C4-2B (cell line): ENCODE results near the gene FABP2.
A peak's percentile ranks its signal among the peaks of the same experiment; 100 is the strongest.

Experiments used
- H3K27ac ChIP-seq: fragments of 450-650 bp; 2 replicates; pipeline ENCODE4 v1.5.1; 2017
- ZFX ChIP-seq: fragments of 450-650 bp; IDR thresholded peaks from 2 replicates; pipeline ENCODE4 v1.6.1; 2017
- TF ChIP-seq, protein P1 (sequence below): fragments of 450-650 bp; conservative IDR thresholded peaks from 2 replicates; pipeline ENCODE4 v1.5.1; 2017; ENCODE audit warnings: mild to moderate bottlenecking

Gene FABP2

DNA sequence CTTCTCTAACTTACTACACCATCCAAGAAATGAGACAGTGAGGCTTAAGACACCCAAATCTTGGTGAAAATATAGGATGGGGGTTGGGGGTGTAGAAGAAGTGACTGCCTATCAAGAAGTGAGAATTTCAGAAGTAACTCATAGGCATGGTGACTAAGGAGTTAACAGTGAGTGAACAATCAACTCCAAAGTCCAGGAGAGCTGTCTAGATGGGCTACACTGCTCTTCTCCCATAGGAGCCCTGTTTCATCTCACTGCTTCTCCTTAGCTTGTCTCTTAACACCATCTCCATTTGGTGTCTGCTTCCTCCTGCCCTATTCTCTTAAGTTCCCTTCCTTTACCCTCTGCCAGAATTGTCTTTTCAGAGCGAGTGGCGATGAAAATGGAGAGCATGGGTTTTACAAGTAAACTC lies 22.7 kb downstream of the FABP2 start:
- TF ChIP-seq ZFX: no peak
- TF ChIP-seq, protein P1, sequence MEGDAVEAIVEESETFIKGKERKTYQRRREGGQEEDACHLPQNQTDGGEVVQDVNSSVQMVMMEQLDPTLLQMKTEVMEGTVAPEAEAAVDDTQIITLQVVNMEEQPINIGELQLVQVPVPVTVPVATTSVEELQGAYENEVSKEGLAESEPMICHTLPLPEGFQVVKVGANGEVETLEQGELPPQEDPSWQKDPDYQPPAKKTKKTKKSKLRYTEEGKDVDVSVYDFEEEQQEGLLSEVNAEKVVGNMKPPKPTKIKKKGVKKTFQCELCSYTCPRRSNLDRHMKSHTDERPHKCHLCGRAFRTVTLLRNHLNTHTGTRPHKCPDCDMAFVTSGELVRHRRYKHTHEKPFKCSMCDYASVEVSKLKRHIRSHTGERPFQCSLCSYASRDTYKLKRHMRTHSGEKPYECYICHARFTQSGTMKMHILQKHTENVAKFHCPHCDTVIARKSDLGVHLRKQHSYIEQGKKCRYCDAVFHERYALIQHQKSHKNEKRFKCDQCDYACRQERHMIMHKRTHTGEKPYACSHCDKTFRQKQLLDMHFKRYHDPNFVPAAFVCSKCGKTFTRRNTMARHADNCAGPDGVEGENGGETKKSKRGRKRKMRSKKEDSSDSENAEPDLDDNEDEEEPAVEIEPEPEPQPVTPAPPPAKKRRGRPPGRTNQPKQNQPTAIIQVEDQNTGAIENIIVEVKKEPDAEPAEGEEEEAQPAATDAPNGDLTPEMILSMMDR: no peak
- H3K27ac ChIP-seq: peak overlapping the region; percentile 89; the same call in 1 of the 2 replicates

DNA sequence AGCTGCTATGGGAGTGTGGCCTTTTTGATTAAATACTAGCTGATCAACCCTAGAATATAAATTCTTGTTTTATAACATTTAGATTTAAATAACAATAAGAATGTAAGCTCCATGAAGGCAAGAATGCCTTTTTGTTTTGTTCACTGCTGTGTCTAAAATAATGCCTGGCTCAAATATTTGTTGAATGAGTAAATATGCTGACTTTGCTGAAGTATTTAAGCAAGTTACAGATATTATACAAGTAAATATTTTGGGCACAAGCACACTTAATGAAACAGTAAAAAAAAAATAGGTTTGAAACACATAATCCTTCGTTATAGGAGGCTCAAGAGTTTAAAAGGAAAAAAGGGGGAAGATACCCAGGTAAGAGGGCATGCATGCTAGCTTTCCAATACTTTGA lies 24.1 kb downstream of the FABP2 start:
- TF ChIP-seq, protein P1: no peak
- no peak for TF ChIP-seq ZFX
- H3K27ac ChIP-seq: no peak overlapping the region

DNA sequence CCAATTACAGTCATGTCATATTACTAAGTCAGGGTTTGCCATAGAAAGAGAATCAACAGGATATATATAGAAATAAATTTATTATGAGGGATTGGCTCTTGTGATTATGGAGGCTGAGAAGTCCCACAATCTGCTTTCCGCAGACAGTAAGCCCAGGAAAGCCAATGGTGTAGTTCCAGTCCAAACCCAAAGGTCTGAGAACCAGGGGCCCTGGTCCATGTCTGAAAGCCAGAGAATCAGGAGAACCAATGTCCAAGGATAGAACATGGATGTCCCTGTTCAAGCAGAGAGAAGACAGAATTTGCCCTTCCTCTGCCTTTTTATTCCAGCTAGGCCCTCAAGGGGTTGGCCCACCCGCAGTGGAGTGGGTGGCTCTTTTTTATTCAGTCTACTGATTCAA lies 25.6 kb downstream of the FABP2 start:
- TF ChIP-seq, protein P1: no peak
- no peak for TF ChIP-seq ZFX
- no peak overlapping the region for H3K27ac ChIP-seq

DNA sequence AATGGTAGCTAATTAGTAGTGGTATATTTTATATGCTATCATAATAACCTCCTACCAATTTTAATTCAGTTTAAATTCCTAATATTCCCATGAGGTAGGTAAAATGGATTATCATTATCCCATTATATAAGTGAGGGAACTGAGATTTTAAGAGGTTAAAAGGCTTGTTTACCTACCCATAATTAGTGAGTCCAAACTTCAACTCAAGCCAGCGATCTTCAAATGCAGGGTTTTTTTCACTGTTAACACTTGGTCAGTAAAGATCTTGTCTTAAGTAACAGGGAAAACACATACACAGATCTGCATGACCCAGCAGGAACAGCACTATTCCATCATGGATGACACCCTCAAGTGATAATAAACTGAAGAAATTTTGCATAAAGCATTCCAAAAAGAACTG lies 31.3 kb downstream of the FABP2 start:
- H3K27ac ChIP-seq: no peak overlapping the region
- no peak for TF ChIP-seq ZFX
- TF ChIP-seq, protein P1: no peak

DNA sequence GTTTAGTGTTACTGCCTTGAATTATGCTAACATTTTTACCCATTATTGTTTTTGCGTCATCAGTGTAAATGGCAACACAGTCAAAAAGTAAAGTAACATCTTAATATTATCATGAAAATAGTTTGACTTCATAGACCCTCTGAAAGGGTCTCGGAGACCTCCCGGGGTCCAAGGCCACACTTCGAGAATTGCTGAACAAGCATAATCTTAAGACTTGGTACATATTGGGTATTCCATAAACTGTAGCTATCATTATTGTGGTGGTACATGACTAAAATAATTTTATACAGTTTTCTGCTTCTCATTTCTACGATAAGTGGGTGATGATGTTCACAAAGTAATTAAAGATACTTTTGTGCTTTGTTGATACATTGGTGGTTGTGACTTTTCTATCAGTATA lies 32.6 kb downstream of the FABP2 start:
- TF ChIP-seq, protein P1: no peak
- no peak for TF ChIP-seq ZFX
- no peak overlapping the region for H3K27ac ChIP-seq

DNA sequence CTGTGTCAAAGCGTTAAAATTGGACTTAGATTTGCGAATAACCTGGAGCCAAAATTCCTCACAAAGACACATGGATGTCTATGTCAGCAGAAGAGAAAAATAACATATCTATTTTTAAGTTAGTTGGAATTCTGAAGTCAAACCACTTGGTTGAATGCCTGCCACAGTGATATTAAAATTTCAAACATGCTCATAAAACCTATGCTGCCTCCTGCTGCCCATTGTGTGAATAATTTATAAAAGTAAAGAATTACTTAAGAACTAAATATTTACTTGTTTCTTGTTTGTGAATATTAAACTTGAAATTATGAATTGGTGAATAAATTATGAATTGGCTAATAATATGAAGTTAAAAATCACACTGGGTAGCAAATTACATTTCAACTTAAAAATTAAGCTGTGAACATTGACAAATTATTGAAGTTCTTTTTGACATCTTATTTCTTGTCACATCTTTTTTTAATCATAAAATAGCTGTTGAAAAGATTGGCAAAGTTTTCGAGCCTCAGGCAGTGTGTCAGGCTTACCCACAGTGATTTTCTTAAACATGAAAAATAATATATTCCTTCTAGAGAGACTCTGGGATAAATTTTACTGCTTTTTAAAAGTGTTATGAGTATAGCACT lies 35.4 kb downstream of the FABP2 start:
- no peak overlapping the region for H3K27ac ChIP-seq
- TF ChIP-seq, protein P1: peak; percentile 77
- TF ChIP-seq ZFX: no peak

DNA sequence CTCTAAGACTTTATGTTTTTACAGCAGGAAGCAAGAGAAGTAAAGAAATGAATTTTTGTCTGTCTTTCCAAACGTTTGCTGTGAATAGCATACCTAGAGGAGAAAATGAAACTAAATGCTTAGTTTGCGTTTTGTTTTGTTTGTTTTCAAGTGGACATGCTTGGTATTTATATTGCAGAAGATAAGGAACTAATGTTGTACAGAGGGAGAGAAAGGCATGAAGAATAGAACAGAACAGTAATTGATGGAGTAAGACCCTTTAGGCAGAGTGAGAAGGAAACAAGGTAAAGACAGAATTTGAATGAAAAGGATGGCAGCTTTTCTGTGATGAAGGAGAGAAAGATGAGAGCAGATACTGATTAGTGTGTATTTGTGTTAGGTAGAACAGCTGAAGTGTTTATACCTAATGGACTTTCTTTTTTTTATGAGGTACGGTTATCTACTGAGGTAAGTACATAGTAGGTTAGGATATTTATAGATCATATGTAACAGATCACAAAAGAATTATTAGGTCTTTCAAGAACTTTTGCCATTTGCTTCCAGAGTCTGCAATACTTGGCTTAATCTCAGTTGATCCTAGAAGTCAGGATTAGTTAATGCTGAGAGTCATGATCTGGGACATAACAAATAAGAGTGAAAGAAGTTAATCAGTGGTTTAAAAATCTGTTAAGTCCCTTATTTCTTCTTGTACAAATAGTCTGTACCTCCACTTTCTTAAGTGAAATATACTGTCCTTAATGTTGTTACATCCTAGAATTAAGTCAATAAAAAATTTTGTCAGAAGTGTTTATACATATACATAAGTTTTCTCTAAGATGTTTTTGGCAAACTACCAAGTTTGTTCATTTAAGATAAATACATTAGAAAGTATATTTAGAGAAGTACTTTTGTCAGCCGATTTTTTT lies 36.8 kb downstream of the FABP2 start:
- TF ChIP-seq, protein P1: 0 out of 2 replicates have a peak, but pooled peaks have one; percentile 3
- no peak for TF ChIP-seq ZFX
- H3K27ac ChIP-seq: no peak overlapping the region
